B cell (primary cell): ENCODE results near the gene MDP1.

ENCODE experiments used
- CTCF ChIP-seq: fragments of 200-600 bp; IDR thresholded peaks from one replicate; pipeline ENCODE4 v1.8.0; 2022; ENCODE audit warnings: antibody characterized with exemption, mild to moderate bottlenecking
- EZH2 ChIP-seq: IDR thresholded peaks from 2 replicates; pipeline ENCODE4 v1.6.1; 2012; ENCODE audit warnings: borderline replicate concordance, low read depth, mild to moderate bottlenecking, moderate library complexity, low read length; ENCODE audit not compliant: insufficient read depth, poor library complexity, severe bottlenecking

- TF ChIP-seq CTCF (no peak), EZH2 (no peak)
Observed at GRCh38 chr14:24262821-24263733, 47.2 kb upstream of the MDP1 start, which contains the start of gene TGM1.
